ENCODE results near the gene VSIG10. TPM values are rescaled to one million over a fixed set of nuclear protein-coding genes. Genes with fewer than 3 reads are reported as not detected.

VSIG10 gene
- total and polyA plus RNA-seq, 2 of the 13 experiments (the other 11 are each of a cell fraction or from before 2014, with no cell fraction given): 25.6 to 42.5 TPM

GRCh38 chr12:118103601-118104382 is at the start of gene VSIG10 (continued):
- TF ChIP-seq ATF6 (CRISPR knock-in tag; conservative IDR thresholded peaks at IDR 0.05): no peak
- no peak for TF ChIP-seq ZMYM2 (CRISPR knock-in tag; IDR thresholded peaks at IDR 0.05)
- no peak; the same call in 1 of the 2 replicates for TF ChIP-seq HCFC1 (IDR thresholded peaks at IDR 0.05; ENCODE audit: low read depth, low read length)
- TF ChIP-seq DMTF1 (CRISPR knock-in tag; IDR thresholded peaks at IDR 0.05): no peak
- no peak for TF ChIP-seq ZNF230 (CRISPR knock-in tag; IDR thresholded peaks at IDR 0.05)
- TF ChIP-seq ZFAT (CRISPR knock-in tag; conservative IDR thresholded peaks at IDR 0.05): no peak
- TF ChIP-seq ZNF710 (CRISPR knock-in tag; IDR thresholded peaks at IDR 0.05; ENCODE audit: borderline replicate concordance): 0 out of 2 replicates have a peak, but pooled peaks have one; percentile 6
- TF ChIP-seq ZSCAN30 (CRISPR knock-in tag; IDR thresholded peaks at IDR 0.05): no peak
- no peak for TF ChIP-seq ZNF276 (CRISPR knock-in tag; IDR thresholded peaks at IDR 0.05; ENCODE audit: low read depth)
- TF ChIP-seq NCOR1 (IDR thresholded peaks at IDR 0.05; ENCODE audit: borderline replicate concordance, low read length): no peak
- no peak for TF ChIP-seq ZNF10 (CRISPR knock-in tag; IDR thresholded peaks at IDR 0.05; ENCODE audit: borderline replicate concordance, low read depth)
- no peak for TF ChIP-seq KLF15 (CRISPR knock-in tag; IDR thresholded peaks at IDR 0.05; ENCODE audit: borderline replicate concordance)
- TF ChIP-seq ZSCAN20 (CRISPR knock-in tag; IDR thresholded peaks at IDR 0.05; ENCODE audit: borderline replicate concordance): 0 out of 2 replicates have a peak, but pooled peaks have one; percentile 55
- no peak for TF ChIP-seq NFYC (CRISPR knock-in tag; IDR thresholded peaks at IDR 0.05)
- no peak for TF ChIP-seq ZNF512 (CRISPR knock-in tag; IDR thresholded peaks at IDR 0.05)
- no peak for TF ChIP-seq TMF1 (CRISPR knock-in tag; IDR thresholded peaks at IDR 0.05; ENCODE audit: low read depth)
- TF ChIP-seq GATA4 (IDR thresholded peaks at IDR 0.05; ENCODE audit: borderline replicate concordance, low read depth): peak; percentile 66; the same call in 1 of the 2 replicates
- TF ChIP-seq CHD4 (IDR thresholded peaks at IDR 0.05; ENCODE audit: borderline replicate concordance, low read length): no peak
- TF ChIP-seq ZFP36L1 (CRISPR knock-in tag; IDR thresholded peaks at IDR 0.05): 0 out of 2 replicates have a peak, but pooled peaks have one; percentile 14
